ENCODE results near the gene SIL1.
"Not testable (repeated sequence)": the region's sequence is repeated elsewhere in the genome, so short reads cannot be mapped to it uniquely, and the experiment has no call there.

The SIL1 gene

DNA sequence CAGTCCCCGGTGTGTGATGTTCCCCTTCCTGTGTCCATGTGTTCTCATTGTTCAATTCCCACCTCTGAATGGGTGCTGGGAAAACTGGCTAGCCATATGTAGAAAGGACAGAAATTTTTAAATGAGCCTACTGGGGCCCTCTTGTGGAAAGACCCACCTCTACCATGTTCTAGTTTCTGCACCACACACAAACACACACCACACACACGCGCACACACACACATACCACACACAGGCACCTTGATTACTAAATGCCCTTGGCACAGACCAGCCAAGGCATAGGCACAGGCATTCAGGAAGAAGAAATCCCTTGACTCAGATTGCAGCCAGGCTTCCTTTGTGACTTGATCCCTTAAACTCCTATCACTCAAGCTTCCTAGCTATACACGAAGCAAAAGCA is 60.5 kb downstream of the SIL1 start:
- peak; percentile 36 to 72 for DNase-seq

DNA sequence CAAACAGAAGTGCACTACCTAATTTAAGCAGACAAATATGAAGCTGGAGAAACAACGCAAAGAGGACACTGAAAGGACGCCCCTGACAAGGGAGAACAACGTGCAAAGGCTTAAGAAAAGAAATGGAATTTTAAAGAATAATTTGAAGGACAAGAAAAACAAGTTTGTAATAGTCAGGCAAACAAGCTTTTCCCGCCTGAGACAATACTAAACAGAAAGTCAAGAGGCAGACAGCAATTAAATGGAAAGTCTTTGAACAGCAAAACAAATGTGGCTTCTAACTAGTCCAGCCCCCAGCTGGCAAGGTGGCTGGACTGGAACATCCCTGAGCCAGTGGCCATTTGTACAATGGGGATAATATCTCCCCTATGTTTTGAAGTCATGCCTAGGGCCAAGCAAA is 63.3 kb downstream of the SIL1 start:
- no peak for DNase-seq

DNA sequence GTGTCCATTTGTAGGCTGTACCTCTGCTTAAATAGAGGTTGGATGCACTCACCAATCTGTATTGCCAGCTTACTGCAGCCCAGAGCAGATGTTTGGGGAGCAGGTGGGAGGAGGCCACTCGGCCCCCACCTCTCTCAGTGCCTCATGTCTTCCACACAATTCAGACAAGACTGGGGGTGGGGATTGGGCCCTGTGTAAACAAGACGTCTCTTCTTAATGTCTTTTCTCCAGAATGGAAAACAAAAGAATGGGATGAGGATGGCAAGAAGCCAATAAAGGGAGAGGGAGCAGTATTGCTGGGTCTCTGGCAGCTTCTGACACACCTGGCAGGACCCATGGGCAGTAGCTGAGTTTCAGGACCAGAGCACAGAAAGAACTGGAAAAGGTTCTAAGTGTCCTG is 64.9 kb downstream of the SIL1 start:
- no peak for DNase-seq

DNA sequence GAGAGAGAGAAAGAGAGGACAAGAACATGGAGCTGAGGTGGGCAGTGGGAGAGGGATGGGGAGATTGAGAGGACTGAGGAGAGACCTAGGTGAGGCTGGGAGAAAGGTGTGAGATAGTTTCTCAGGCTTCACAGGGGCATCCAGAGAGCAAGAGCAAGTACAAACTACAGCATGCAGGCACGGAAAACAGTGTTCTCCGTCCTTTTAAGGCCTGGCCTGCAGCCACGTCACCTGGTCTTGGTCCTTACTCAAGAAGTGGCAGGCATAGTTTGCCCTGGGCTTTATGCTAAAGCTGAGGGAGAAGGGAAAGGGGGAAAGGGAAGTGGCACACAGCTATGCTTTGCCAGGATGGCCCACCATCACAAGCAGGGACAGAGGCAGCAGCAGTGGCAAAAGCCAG is 65.7 kb downstream of the SIL1 start:
- no peak for DNase-seq

DNA sequence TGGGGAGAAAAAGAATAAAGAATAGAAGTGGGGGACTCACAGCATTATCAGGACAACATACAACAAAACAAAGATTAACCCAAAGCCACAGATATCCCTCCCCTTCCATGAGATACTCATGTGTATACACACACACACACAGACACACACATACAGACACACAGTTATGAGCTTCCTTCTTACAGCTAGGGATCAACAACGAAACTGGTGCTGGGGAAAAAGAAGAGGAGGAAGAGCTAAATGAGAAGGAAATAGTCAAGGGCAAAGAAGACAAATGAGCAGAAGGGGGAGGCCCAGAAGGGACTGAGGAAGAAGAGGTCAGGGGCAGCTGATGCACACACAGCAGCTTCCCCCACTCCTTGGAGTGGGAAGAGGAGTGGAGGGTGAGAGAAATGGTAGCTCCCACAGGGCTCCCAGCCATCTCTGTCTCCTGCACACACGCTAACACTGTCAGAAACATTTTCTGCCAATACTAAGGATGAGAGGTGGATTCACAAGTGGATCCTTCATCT is 66.2 kb downstream of the SIL1 start:
- no peak for DNase-seq

DNA sequence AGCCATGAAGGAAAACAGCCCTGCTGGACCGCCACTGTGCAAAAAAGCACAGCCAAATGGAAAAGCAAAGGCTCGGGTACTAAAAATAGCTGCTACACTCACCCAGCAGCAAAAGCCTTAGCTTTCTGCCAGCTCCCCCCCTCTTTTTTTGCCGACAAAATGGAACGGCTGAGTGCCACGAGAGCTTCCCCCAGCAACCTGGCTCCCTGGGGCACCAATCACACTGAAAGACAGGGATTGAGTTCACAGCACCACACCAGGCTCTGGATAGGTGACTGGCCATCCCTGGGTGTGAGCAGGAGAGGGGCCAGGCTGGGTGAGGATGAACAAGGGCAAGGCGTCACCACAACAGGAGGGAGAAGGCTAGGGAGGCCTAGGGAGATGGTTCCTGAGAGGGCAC is 66.7 kb downstream of the SIL1 start:
- DNase-seq: no peak

DNA sequence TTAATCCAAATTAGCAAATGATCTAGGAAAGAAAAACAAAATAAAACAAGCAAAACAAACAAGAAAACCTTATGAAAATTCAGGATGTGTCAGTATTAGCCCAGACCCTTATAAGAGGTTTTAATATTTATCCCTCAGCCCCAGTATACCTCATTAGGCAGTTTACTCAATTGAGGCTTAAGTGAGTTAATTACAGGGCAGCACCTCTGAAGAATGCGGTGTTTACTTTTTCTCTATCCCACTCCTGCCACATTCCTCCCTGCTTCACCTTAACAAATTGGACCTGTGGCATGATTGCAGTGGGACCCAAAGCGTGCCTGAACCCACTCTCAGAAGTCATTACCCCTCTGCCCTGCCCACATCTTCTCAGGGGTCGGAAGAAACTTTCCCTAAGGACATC is 67.1 kb downstream of the SIL1 start:
- DNase-seq: no peak

DNA sequence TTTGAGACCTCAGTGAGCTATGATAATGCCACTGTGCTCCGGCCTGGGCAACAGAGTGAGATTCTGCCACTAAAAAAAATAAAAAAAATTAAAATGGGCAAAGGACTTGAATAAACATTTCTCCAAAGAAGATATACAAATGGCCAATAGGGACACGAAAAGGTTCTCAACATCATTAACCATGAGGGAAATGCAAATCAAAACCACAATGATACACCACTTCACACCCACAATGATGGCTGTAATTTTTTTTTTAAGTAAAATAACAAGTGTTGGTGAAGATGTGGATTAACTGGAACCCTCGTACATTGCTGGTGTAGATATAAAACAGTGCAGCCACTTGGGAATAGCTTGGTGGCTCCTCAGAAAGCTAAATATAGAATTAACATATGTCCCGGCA is 68.0 kb downstream of the SIL1 start:
- no peak for DNase-seq

DNA sequence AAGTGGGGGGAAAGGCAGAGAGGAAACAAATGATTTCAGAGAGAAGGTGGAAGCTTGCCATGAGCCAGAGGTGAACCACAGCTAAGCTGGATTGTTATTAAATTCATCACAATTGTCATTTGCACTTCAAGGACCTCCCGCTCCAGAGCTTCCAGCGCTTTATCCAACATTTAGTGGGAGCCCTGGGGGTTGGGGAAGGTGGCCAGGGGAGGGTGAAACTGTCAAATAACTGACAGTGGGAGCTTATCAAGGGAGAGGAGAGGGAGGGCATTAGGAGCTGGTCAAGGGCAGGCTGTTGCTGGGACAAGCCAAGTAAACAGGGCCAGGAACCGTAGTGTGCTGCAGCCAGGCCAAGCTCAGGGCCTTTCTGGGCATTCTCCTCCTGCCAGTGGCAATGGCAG is 71.5 kb downstream of the SIL1 start:
- DNase-seq: no peak

DNA sequence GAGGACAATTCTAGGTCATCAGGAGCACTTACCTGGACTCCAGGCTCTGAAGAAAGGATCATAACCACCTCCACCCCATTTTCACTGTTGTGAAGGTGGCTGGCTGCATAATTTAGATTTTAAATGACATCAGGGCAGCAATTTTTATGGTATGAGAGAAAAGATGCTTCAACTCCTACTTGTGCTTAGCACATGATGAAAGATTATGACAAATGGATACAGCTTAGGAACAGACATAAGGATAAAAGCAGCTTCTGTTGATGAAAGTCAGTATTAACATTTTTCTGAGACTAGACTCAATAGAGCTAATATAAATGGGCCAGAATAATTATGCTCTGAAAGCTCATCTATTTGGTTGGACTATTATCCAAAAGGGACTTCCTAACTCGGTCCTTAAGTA is 72.2 kb downstream of the SIL1 start:
- no peak for DNase-seq

DNA sequence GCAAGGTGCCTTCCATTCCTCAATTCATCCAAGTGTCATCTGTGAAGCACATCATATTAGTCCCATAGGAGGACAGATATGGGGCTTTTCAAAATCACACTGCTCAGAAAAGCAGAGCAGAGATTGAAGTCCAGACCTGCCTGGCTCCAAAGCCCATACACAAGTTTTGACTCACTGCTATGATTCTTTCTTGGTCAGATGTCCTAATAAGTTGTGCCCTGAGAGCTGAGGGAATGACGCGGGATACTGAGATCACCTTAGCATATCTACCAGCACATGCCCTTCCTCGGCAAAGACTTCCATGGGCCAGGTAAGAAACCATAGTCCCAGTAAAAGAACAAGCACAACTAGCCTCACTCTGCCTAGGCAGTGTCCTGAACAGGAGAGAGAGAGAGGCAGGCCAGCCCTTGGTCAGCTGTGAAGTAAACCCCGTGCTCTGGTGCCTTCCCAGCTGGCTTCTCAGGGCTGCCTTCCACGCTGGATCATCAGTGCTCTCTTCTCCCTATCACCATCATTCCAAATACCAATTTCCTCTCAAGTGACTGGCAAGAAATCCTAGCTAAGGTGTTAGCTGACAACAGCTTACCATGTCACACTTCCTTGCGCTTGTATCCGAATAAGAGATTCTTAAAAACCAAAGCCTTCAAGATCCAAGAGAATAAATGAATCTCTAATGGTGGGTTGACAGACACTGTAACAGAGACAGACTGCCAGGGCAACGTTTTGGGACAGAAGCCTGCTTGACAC is 73.2 kb downstream of the SIL1 start:
- no peak for DNase-seq

DNA sequence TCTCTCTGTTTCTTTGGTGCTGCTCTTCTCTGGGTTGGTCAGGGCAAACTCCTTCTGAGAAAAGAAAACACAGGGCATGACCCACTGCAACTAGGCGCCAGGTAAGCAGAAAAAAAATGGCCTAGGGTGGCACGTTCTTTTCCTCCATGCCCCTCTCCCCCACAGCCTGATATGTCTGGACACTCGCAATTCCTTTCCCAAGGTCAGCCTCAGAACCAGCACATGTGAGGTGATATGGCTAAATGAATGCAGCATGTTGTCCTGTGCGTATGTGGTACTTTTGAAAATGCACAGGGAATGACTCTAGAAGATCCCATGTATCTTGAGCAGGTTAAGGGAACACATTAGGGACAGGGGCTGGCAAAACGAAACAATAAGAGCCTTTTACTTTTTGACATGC is 77.0 kb downstream of the SIL1 start:
- DNase-seq: no peak

DNA sequence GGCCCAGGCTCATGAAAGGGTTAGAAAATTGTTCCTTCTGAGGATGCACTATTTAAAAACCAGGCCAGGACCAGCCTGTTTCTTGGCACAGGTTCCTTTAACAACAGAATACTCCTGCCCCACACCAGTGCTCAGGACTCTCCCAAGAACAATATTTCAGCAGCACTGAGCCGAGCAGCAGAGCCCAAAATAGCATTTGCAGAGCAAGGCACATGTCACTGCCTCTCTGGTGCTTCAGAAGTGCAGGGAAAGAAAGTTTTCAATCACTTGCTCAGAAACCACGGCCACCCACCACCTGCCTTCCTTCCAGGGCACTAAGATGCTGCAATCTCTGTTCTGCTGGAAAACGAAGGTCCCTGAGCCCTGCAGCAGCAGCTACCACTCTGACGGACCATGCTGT is 77.6 kb downstream of the SIL1 start:
- no peak for DNase-seq

DNA sequence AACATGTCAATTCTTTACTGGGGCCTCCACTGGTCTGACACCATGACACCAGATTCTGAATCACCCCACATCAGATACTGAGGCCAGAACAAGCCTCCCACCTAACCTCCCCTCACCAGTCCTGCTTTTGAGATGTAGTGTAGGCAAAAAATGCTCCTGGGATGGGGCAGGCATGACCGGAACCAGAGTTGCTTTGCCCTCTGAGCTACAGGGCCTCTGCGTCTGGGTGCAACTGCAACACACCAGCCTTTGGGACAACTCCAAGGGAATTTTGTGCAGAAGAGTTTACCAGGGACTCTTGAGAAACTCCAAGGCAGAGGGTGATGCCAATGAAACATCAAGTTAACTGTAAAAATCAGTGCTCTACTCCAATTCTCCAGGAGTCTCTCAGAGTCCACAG is 79.4 kb downstream of the SIL1 start:
- DNase-seq: no peak

DNA sequence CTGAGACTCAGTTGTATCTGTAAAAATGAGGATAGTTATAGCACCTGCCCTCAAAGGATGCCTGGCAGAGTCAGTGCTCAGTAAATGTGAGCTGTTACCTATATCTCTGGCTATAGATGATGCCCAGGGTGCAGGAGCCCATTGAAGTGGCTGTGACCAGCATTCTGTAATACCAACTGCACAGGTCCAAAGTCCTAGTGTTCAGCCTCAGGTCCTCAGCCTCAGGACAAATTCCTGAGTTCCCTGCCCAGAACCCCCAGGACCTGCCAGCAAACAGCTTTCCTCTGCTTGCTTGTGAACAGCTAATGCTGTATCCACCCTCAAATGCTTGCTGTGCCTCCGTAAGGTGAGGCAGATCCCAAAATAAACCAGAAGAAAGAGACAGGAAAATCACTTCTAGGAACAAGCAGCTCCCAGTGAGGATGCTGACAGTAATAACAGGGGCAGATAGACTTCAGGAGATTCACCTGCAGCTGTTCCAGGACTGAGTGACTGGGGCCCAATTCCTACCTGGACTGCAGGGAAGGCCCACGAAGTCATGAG is 80.8 kb downstream of the SIL1 start:
- DNase-seq: no peak

DNA sequence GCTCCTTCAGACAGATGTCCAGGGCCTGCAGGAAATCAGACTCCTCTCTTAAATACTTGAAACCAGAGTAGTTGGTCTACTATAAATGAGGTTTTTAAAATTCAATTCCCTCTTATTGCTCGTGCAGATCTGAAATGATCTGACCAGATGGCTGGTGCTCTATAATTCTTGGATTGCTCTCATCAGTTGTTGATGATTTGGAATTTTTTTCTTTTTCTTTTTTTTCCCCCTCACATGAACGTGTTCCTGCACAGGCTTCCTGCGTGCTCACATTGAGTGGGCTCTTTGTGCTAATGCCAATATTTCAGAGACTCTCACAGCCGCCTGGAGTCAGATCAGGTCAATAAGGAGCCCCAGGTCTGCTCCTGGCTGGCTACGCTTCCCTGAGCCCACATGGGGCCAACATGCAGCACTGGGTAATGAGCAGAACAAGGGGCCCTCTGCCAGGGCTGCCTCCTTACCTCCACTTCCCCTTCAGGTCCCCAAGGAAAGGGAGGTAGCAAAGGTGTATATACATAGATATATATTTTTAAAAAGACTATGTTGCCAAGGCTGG is 82.0 kb downstream of the SIL1 start:
- no peak for DNase-seq

DNA sequence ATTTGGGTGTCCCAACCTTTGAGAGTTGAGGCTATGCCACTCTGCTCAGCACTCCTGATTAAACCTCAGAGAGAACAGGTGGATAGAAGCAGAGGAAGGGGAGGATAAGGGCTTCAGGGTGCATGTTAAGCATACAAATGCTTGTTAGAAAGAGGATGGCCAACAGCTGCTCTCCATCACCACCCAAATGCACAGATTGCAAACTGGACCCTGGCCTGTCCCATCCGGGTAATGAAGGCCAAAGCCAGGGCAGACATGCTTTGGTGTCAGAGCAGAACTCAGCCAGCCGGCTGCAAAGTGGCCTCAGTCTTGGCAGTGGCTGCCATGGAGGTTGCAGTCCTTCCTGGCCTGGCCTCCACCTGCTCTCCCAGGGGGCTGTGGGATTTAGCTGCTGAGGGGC is 84.3 kb downstream of the SIL1 start:
- DNase-seq: no peak

DNA sequence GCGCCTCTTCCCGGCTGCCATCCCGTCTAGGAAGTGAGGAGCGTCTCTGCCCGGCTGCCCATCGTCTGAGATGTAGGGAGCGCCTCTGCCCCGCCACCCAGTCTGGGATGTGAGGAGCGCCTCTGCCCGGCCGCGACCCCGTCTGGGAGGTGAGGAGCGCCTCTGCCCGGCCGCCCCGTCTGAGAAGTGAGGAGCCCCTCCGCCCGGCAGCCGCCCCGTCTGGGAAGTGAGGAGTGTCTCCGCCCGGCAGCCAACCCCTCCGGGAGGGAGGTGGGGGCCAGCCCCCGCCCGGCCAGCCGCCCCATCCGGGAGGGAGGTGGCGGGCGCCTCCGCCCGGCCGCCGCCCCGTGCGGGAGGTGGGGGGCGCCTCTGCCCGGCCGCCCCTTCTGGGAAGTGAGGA is 85.8 kb downstream of the SIL1 start:
- not testable (repeated sequence) for DNase-seq

DNA sequence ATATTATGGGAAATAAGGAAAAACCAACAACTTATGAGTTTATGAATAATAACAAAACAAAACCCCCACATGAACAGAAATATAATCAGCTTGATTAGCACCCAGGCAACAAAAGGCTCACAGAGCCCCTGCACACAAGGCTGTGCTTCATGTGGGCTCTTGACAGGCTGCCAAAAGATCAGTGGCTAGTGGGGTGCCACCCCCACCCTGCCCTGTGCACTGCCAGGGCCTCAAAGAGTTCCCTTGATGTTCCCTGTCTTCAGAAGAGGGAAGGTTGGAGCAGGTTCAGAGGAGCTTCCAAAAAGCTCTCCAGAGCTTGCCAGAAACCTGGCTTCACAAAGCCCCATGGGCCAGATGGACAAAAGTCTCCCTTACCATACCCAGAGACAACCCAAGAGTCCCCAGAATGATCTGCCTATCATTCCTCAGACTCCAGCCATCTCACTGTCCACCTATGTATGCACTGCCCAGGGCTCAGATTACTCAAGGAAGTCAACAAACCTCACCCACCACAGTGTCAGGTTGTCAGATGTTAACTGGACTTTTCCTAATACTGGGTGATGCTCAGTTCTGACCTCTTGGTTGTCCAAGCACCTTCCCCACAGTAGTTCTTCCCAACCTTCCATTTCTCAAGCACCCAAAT is 87.5 kb downstream of the SIL1 start:
- no peak for DNase-seq

DNA sequence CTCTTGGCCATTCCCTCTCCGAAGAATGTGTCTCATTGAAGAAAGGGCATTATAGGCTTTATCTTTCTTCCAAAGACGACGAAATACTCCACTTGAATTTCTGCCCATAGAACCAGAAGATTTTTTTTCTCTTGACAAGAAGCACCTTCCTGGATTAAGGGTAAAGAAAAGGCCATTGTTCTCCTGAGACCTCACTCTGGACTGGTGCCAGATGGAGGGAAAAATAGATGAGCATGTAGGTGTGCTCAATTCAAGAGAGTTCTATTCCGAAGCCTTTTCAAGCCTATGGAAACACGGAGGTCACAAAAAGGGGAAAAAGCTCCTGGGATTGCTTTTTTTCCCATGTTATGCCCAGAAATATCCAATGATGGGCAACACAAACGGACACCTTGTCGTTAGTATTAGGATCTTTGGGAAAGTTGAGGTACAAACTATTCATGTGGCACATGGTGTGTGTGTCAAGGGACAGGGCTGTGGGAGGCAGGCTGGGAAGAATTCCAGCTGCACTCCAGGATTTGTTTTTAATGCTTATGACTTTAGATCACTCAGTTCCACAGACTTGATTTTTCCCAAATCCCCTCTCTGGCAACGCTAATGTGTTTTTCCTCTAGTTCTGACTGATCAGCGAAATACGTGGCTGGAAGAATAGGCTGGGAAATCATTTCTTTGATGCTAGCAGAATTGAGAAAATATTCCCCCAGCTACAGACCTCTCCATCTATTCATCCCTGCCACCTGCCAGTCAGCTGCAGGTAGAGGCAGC is 89.9 kb downstream of the SIL1 start:
- DNase-seq: peak; percentile 32 to 50

DNA sequence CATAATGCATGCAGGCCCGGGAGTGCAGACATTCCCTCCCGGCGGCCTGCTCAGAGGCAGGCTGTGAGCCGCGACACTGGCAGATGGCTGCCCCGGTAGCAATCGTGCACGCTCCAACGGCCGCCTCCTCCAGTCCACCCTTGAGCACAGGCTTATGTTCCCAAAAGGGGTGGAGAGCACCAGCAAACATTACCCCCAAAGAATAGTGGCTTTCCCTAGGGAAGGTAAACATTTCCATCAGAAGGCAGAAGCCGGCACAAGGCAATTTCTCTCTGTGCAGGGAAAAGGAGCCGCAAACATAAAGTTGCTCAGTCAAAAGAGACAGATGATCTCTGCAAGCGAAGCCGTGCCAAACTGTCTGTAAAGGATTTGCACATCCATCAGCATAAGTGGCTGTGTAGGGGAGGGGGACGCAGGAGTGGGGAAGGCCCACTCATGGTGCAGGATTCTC is 92.5 kb downstream of the SIL1 start:
- DNase-seq: peak; percentile 91 to 98

DNA sequence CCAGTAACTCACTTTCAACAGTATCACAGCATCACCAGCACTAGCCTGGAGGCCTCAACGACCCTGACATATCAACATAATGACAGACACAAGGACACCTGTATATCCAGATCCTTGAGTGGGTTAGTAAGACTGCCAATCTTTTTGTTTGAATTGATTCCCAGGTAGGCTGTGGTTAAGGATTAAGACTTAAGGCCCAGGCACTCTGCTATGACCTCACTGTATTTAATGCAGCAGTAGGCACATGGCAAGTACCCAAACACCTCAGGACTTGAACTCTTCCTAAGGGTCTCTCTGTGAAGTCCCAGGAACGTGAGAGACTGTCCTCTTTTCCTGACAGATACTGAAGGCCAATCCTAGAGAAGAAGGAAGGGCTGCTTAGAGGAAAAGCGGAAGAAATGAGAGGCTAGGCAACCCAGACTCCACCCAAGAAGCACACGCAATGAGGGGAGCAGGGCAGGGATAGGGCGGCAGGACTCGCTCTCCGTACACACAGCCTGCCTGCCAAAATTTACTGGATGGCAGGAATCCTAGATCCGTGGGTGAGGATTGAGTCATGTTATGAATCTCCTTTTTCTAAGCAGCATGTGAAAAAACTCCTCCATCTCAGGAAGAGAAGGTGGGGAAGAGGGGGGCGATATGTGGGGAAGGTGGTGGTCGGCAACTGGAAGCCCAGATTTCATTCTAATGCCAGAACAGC is 93.4 kb downstream of the SIL1 start:
- no peak for DNase-seq

DNA sequence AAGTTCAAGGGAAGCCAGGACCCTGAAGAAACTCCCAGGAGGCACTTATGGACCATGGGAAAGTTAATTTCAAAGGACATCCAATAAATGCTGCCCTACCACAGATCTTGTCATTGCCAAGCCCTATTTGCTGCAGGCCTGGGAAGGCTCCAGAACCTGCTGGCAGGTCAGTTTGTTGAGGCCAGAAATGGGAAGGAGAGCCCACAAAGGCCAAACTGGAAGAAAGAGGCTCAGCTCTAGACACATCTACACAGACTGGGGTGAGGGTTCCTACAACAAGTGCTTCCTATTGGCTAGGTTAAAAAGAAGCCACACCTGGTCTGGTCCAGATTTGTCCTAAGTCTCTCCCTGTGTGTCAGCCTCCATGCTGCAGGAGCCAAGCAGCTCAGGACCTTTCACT is 94.4 kb downstream of the SIL1 start:
- DNase-seq: no peak

Data from NCI-H526 (cell line).